SK-N-SH (cell line): Measurements from ENCODE around the gene INO80. TPM values are rescaled to one million over a fixed set of nuclear protein-coding genes. Genes with fewer than 3 reads are reported as not detected.

Source experiments
- CTCF ChIA-PET: fragments of 300-600, 350-600 bp; formaldehyde crosslinking; extraction: SDS; loops from one replicate; lab custom pipeline; 2021; lab: Yijun Ruan, JAX
- POLR2A ChIA-PET: fragments of 350-600 bp; sonication (Branson Sonifier 250); formaldehyde crosslinking; extraction: SDS; loops from one replicate; lab custom pipeline; 2020; ENCODE audit warnings: antibody characterized with exemption, inconsistent platforms; lab: Yijun Ruan, JAX
- DNase-seq: peaks from one replicate; pipeline ENCODE4 v3.0.0; 2012
- H2AFZ ChIP-seq: fragments of 200-600 bp; sonication (generic); 2 replicates; pipeline ENCODE4 v1.8.1; 2016; ENCODE audit warnings: antibody characterized with exemption, mild to moderate bottlenecking, low read depth
- H3F3A ChIP-seq: fragments of 200-600 bp; sonication (generic); replicated peaks from 2 replicates; pipeline ENCODE3; 2016; ENCODE audit warnings: antibody characterized with exemption, mild to moderate bottlenecking; ENCODE audit not compliant: insufficient read depth
- H3K27ac ChIP-seq, 2 experiments: fragments of 200-500 bp in 1 of 2; fragments of 200-600 bp in 1 of 2; sonication (Bioruptor generic) in 1 of 2; sonication (generic), shearing (Covaris generic) in 1 of 2; 2 replicates each; pipeline versions ENCODE4 v1.5.1 to v1.6.1; 2014 to 2016; ENCODE audit warnings: low read depth in 2 of 2, inconsistent platforms in 1 of 2, low read length in 1 of 2, mild to moderate bottlenecking in 1 of 2, mixed read lengths in 1 of 2
- H3K27me3 ChIP-seq: fragments of 200-600 bp; sonication (generic), shearing (Covaris generic); 2 replicates; pipeline ENCODE4 v1.6.1; 2016; ENCODE audit warnings: mixed run types; ENCODE audit not compliant: insufficient read depth
- H3K36me3 ChIP-seq, 2 experiments: fragments of 200-500 bp in 1 of 2; fragments of 200-600 bp in 1 of 2; sonication (Bioruptor generic) in 1 of 2; sonication (generic) in 1 of 2; replicated peaks in 1 of 2; 2 replicates each; pipeline versions ENCODE3 to v1.5.1; 2014 to 2016; ENCODE audit warnings: low read length in 1 of 2, mild to moderate bottlenecking in 1 of 2; ENCODE audit not compliant: insufficient read depth in 2 of 2, control insufficient read depth in 1 of 2
- H3K4me1 ChIP-seq, 2 experiments: fragments of 200-500 bp in 1 of 2; fragments of 200-600 bp in 1 of 2; sonication (Bioruptor generic) in 1 of 2; sonication (generic), shearing (Covaris generic) in 1 of 2; 2 replicates each; pipeline versions ENCODE4 v1.5.1 to v1.6.1; 2014 to 2016; ENCODE audit warnings: low read depth in 1 of 2, low read length in 1 of 2, mixed run types in 1 of 2; ENCODE audit not compliant: insufficient read depth in 2 of 2, control insufficient read depth in 1 of 2
- H3K4me2 ChIP-seq: fragments of 200-600 bp; sonication (generic), shearing (Covaris generic); 2 replicates; pipeline ENCODE4 v1.6.1; 2017; ENCODE audit warnings: mixed run types
- H3K4me3 ChIP-seq, 2 experiments: fragments of 200-500 bp in 1 of 2; fragments of 200-600 bp in 1 of 2; sonication (Bioruptor generic) in 1 of 2; sonication (generic), shearing (Covaris generic) in 1 of 2; 2 replicates each; pipeline versions ENCODE4 v1.5.1 to v1.8.1; 2014 to 2016; ENCODE audit warnings: low read depth in 2 of 2, inconsistent platforms in 1 of 2, low read length in 1 of 2, mild to moderate bottlenecking in 1 of 2, mixed read lengths in 1 of 2, moderate library complexity in 1 of 2
- H3K79me2 ChIP-seq: fragments of 200-600 bp; sonication (generic); 2 replicates; pipeline ENCODE4 v1.8.1; 2017; ENCODE audit warnings: mild to moderate bottlenecking; ENCODE audit not compliant: insufficient read depth
- H3K9ac ChIP-seq: fragments of 200-600 bp; sonication (generic); 2 replicates; pipeline ENCODE4 v1.6.1; 2017; ENCODE audit warnings: mixed run types
- H3K9me2 ChIP-seq: fragments of 200-600 bp; sonication (generic); 2 replicates; pipeline ENCODE4 v1.6.1; 2017; ENCODE audit warnings: mixed run types
- H3K9me3 ChIP-seq: fragments of 200-600 bp; sonication (generic); 2 replicates; pipeline ENCODE4 v1.6.1; 2017; ENCODE audit warnings: mixed run types, mild to moderate bottlenecking, moderate library complexity
- H4K20me1 ChIP-seq: fragments of 200-600 bp; sonication (generic); 2 replicates; pipeline ENCODE4 v1.6.1; 2017; ENCODE audit warnings: mild to moderate bottlenecking, mixed run types; ENCODE audit not compliant: insufficient read depth
- CHD2 ChIP-seq: fragments of 150-350 bp; IDR thresholded peaks from 2 replicates; pipeline ENCODE4 v1.6.1; 2018; ENCODE audit warnings: low read length; ENCODE audit not compliant: partially characterized antibody
- ELF1 ChIP-seq: IDR thresholded peaks from 2 replicates; pipeline ENCODE4 v1.4.0; 2012
- EP300 ChIP-seq, 2 experiments: IDR thresholded peaks; 2 replicates each; pipeline versions ENCODE4 v1.4.0 to v1.6.1; 2012; ENCODE audit warnings: borderline replicate concordance in 1 of 2, low read depth in 1 of 2, low read length in 1 of 2
- FOSL2 ChIP-seq: IDR thresholded peaks from 2 replicates; pipeline ENCODE4 v1.4.0; 2012; ENCODE audit warnings: low read depth, mild to moderate bottlenecking, moderate library complexity, borderline replicate concordance
- FOXJ3 ChIP-seq: sonication (generic); formaldehyde crosslinking; IDR thresholded peaks from 2 replicates; pipeline ENCODE4 v1.5.1; 2020; ENCODE audit warnings: mild to moderate bottlenecking, missing genetic modification reagents
- GABPA ChIP-seq: IDR thresholded peaks from 2 replicates; pipeline ENCODE4 v1.4.0; 2012; ENCODE audit warnings: low read depth, mild to moderate bottlenecking
- GATA2 ChIP-seq: sonication (generic); formaldehyde crosslinking; IDR thresholded peaks from 2 replicates; pipeline ENCODE4 v1.5.0; 2020; ENCODE audit warnings: mild to moderate bottlenecking, missing genetic modification reagents
- JUND ChIP-seq: IDR thresholded peaks from 2 replicates; pipeline ENCODE4 v1.4.0; 2012
- MXI1 ChIP-seq: IDR thresholded peaks from 2 replicates; pipeline ENCODE4 v1.6.1; 2012; ENCODE audit warnings: mild to moderate bottlenecking, low read depth, low read length, improper control_type of control experiment
- NRF1 ChIP-seq: IDR thresholded peaks from 2 replicates; pipeline ENCODE4 v1.6.1; 2012; ENCODE audit warnings: low read depth, mild to moderate bottlenecking, low read length
- POLR2AphosphoS5 ChIP-seq: IDR thresholded peaks from 2 replicates; pipeline ENCODE4 v1.6.1; 2012; ENCODE audit warnings: low read depth, low read length
- RFX5 ChIP-seq: IDR thresholded peaks from 2 replicates; pipeline ENCODE4 v1.6.1; 2012; ENCODE audit warnings: mild to moderate bottlenecking, improper control_type of control experiment, low read length
- SIN3A ChIP-seq: IDR thresholded peaks from 2 replicates; pipeline ENCODE4 v1.6.1; 2012; ENCODE audit warnings: low read depth, mild to moderate bottlenecking, low read length, moderate library complexity, borderline replicate concordance
- TAF1 ChIP-seq: IDR thresholded peaks from 2 replicates; pipeline ENCODE4 v1.6.1; 2012; ENCODE audit warnings: low read depth, mild to moderate bottlenecking, low read length, moderate library complexity, borderline replicate concordance
- YY1 ChIP-seq: IDR thresholded peaks from 2 replicates; pipeline ENCODE4 v1.4.0; 2012; ENCODE audit warnings: low read depth, mild to moderate bottlenecking
- WGBS: methylation state at CpG from one replicate; pipeline ENCODE4 v1.1.6; 2017; ENCODE audit warnings: low lambda C conversion rate; 5-methylcytosine and 5-hydroxymethylcytosine counted together
- polyA plus RNA-seq, 3 experiments: library from polyadenylated mRNA; depleted of rRNA; stranded (reverse); fragments of >200 nt; gene quantifications; 2 replicates each; pipeline ENCODE4 v1.2.3, GENCODE V29; 2012
- TF ChIP-seq, protein P1 (sequence below): fragments of 150-350 bp; IDR thresholded peaks from 2 replicates; pipeline ENCODE4 v1.6.1; 2016; ENCODE audit warnings: mild to moderate bottlenecking, low read depth, low read length
- TF ChIP-seq, protein P2 (sequence below): IDR thresholded peaks from 2 replicates; pipeline ENCODE4; 2012
- TF ChIP-seq, protein P3 (sequence below): IDR thresholded peaks from 2 replicates; pipeline ENCODE4 v1.4.0; 2012; ENCODE audit warnings: low read depth, borderline replicate concordance
- TF ChIP-seq, protein P4 (sequence below): IDR thresholded peaks from 2 replicates; pipeline ENCODE4 v1.4.0; 2012; ENCODE audit warnings: low read depth
- TF ChIP-seq, protein P5 (sequence below): IDR thresholded peaks from 2 replicates; pipeline ENCODE4 v1.4.0; 2012; ENCODE audit warnings: low read depth, borderline replicate concordance

INO80 gene, protein sequence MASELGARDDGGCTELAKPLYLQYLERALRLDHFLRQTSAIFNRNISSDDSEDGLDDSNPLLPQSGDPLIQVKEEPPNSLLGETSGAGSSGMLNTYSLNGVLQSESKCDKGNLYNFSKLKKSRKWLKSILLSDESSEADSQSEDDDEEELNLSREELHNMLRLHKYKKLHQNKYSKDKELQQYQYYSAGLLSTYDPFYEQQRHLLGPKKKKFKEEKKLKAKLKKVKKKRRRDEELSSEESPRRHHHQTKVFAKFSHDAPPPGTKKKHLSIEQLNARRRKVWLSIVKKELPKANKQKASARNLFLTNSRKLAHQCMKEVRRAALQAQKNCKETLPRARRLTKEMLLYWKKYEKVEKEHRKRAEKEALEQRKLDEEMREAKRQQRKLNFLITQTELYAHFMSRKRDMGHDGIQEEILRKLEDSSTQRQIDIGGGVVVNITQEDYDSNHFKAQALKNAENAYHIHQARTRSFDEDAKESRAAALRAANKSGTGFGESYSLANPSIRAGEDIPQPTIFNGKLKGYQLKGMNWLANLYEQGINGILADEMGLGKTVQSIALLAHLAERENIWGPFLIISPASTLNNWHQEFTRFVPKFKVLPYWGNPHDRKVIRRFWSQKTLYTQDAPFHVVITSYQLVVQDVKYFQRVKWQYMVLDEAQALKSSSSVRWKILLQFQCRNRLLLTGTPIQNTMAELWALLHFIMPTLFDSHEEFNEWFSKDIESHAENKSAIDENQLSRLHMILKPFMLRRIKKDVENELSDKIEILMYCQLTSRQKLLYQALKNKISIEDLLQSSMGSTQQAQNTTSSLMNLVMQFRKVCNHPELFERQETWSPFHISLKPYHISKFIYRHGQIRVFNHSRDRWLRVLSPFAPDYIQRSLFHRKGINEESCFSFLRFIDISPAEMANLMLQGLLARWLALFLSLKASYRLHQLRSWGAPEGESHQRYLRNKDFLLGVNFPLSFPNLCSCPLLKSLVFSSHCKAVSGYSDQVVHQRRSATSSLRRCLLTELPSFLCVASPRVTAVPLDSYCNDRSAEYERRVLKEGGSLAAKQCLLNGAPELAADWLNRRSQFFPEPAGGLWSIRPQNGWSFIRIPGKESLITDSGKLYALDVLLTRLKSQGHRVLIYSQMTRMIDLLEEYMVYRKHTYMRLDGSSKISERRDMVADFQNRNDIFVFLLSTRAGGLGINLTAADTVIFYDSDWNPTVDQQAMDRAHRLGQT (N-terminal part only)
- polyA plus RNA-seq (2012; rRNA removed), result 4.6 and 5.2 TPM in 2 replicates
- 4.8 and 7.3 TPM in 2 replicates for polyA plus RNA-seq (2012; cell fraction: cytosol; rRNA removed)
- 11.5 and 12.7 TPM in 2 replicates for polyA plus RNA-seq (2012; cell fraction: nucleus; rRNA removed)

DNA sequence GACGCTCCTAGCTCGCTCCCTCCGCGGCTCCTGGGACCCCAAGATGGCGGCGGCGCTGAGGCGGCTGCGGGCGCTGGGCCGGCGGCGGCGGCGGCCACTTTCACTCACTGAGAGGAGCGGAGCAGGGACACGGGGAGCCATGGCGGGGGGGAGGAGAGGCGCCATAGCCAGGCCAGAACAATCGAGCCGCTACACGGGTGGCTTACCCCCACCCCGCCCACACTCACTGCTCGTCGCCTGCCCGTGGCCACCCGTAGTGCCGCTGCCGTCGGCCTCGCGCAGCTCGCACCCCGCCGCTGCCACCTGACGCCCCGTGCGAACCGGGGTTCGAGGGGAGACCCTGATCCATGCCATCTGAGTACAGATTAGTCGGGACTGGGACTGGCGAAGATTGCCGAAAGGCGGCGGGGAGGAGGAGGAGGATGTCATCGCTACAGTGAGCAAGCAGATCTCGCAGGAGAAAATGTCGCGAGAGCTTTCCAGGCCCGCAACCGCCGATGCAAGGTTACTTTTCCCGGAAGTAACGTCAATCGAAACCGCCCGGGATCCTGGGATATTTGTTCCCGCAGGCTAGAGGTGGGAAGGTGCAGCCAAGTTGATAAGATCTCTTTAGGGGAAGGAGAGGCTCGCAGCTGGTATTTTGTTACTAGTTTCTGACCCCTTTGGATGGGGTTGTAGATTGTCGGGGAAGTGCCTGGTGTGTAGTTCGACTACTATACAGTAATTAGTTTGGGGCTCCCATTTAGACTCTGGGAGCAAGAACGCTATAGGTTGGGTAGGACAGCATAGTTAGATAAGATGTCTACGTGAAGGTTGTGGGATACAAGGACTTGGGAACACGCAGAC lies at the start of gene INO80:
TSS of gene INO80 (minus strand) at position 165 of the 846 bp plus-strand sequence. CDS start 19,970 bp downstream, outside the sequence.
- no peaks in the 10 kb centered on the region for H3K9me2 ChIP-seq
- no peaks in the 10 kb centered on the region for H4K20me1 ChIP-seq
- peak within 1 kb of the TSS; percentile 77 for H3K4me2 ChIP-seq
- POLR2A ChIA-PET, result interaction anchor here (0.6 to 1.5 kb wide), 9 partner anchors 9 to 1465 kb away, joined by 3 to 9 read pairs (median 4); partner anchors contain the start of genes CHAC1, CHP1, EXD1 and RAD51
- peaks cover 11% of the 10 kb centered on the region for H3F3A ChIP-seq
- H3K79me2 ChIP-seq, result peaks cover 45% of the 10 kb centered on the region
- no peaks in the 10 kb centered on the region for H3K27me3 ChIP-seq
- DNase-seq, result peak; percentile 91
- TF ChIP-seq, protein P1, sequence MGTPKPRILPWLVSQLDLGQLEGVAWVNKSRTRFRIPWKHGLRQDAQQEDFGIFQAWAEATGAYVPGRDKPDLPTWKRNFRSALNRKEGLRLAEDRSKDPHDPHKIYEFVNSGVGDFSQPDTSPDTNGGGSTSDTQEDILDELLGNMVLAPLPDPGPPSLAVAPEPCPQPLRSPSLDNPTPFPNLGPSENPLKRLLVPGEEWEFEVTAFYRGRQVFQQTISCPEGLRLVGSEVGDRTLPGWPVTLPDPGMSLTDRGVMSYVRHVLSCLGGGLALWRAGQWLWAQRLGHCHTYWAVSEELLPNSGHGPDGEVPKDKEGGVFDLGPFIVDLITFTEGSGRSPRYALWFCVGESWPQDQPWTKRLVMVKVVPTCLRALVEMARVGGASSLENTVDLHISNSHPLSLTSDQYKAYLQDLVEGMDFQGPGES, result no peak
- TF ChIP-seq EP300 (IDR thresholded peaks at IDR 0.05; ENCODE audit: borderline replicate concordance in 1 of 2, low read depth in 1 of 2, low read length in 1 of 2) (0 out of 4 replicates have a peak, but pooled peaks of 1 of the 2 experiments have one; percentile 15), CHD2 (peak; percentile 99), NRF1 (no peak), FOXJ3 (CRISPR knock-in tag) (no peak), RFX5 (no peak), YY1 (peak; percentile 95), JUND (no peak), POLR2AphosphoS5 (peak; percentile 99), GATA2 (CRISPR knock-in tag) (peak; percentile 87), FOSL2 (no peak), SIN3A (no peak), GABPA (peak; percentile 74), MXI1 (peak; percentile 25), ELF1 (peak; percentile 85), TAF1 (peak; percentile 76)
- TF ChIP-seq, protein P2, sequence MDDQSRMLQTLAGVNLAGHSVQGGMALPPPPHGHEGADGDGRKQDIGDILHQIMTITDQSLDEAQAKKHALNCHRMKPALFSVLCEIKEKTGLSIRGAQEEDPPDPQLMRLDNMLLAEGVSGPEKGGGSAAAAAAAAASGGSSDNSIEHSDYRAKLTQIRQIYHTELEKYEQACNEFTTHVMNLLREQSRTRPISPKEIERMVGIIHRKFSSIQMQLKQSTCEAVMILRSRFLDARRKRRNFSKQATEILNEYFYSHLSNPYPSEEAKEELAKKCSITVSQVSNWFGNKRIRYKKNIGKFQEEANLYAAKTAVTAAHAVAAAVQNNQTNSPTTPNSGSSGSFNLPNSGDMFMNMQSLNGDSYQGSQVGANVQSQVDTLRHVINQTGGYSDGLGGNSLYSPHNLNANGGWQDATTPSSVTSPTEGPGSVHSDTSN, result peak; percentile 31; the same call in 1 of the 2 replicates
- TF ChIP-seq, protein P3, sequence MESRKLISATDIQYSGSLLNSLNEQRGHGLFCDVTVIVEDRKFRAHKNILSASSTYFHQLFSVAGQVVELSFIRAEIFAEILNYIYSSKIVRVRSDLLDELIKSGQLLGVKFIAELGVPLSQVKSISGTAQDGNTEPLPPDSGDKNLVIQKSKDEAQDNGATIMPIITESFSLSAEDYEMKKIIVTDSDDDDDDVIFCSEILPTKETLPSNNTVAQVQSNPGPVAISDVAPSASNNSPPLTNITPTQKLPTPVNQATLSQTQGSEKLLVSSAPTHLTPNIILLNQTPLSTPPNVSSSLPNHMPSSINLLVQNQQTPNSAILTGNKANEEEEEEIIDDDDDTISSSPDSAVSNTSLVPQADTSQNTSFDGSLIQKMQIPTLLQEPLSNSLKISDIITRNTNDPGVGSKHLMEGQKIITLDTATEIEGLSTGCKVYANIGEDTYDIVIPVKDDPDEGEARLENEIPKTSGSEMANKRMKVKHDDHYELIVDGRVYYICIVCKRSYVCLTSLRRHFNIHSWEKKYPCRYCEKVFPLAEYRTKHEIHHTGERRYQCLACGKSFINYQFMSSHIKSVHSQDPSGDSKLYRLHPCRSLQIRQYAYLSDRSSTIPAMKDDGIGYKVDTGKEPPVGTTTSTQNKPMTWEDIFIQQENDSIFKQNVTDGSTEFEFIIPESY, result peak; percentile 97
- TF ChIP-seq, protein P4, sequence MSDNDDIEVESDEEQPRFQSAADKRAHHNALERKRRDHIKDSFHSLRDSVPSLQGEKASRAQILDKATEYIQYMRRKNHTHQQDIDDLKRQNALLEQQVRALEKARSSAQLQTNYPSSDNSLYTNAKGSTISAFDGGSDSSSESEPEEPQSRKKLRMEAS, result peak; percentile 57
- TF ChIP-seq, protein P5, sequence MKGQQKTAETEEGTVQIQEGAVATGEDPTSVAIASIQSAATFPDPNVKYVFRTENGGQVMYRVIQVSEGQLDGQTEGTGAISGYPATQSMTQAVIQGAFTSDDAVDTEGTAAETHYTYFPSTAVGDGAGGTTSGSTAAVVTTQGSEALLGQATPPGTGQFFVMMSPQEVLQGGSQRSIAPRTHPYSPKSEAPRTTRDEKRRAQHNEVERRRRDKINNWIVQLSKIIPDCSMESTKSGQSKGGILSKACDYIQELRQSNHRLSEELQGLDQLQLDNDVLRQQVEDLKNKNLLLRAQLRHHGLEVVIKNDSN, result 0 out of 2 replicates have a peak, but pooled peaks have one; percentile 23
- TF ChIP-seq, all 33 proteins: peak for 13
- CTCF ChIA-PET, result interaction anchor here (0.6 to 1.7 kb wide), 3 partner anchors 92 to 366 kb away, joined by 3 to 6 read pairs (median 4); no protein-coding TSS in a partner anchor
- no peaks in the 10 kb centered on the region for H3K9me3 ChIP-seq
- WGBS, result 4% methylated on average over 28 of the region's 64 CpGs
- peaks cover 0 to 6% of the 10 kb centered on the region in 2 experiments for H3K36me3 ChIP-seq
- peak within 1 kb of the TSS; percentile 96 to 98 for H3K27ac ChIP-seq
- H3K4me3 ChIP-seq, result peak within 1 kb of the TSS; percentile 70 to 94
- peak within 1 kb of the TSS; percentile 89 for H2AFZ ChIP-seq
- H3K9ac ChIP-seq, result peak within 1 kb of the TSS; percentile 100
- H3K4me1 ChIP-seq, result peaks cover 3 to 7% of the 10 kb centered on the region in 2 experiments; a peak in 1 of 4 replicates
